PC-3 (cell line): ENCODE measurements around the gene DNM3. TPM values are rescaled to one million over a fixed set of nuclear protein-coding genes. Genes with fewer than 3 reads are reported as not detected.
"Not testable (repeated sequence)": the region's sequence is repeated elsewhere in the genome, so short reads cannot be mapped to it uniquely, and the experiment has no call there.

Experiments used
- ATAC-seq: fragments of 200-7000 bp; cut with Tn5 transposase; 2 replicates; pipeline ENCODE4 v1.9.1; 2020; ENCODE audit warnings: mild to moderate bottlenecking, moderate library complexity
- BruUV-seq: library from RNA; stranded (reverse); fragments of 400-500 nt; replicated peaks from 2 replicates; lab custom pipeline; 2021; lab: Mats Ljungman, UMichigan
- CTCF ChIA-PET: fragments of 300-600 bp; sonication (Branson Sonifier 250); formaldehyde crosslinking; loops from one replicate; lab custom pipeline; 2022; ENCODE audit warnings: antibody characterized with exemption; lab: Charles Lee
- POLR2A ChIA-PET: fragments of 300-600 bp; sonication (Branson Sonifier 250); formaldehyde crosslinking; loops from one replicate; lab custom pipeline; 2022; ENCODE audit warnings: antibody characterized with exemption; ENCODE audit not compliant: unreplicated experiment; lab: Charles Lee
- DNase-seq: peaks from one replicate; pipeline ENCODE4 v3.0.0-alpha.2; 2015
- H2AFZ ChIP-seq: fragments of 300-600 bp; sonication (generic); 2 replicates; pipeline ENCODE4 v1.6.0; 2016; ENCODE audit warnings: antibody characterized with exemption, low read length
- H3F3A ChIP-seq: fragments of 300-600 bp; sonication (generic); one replicate; pipeline ENCODE4 v1.6.0; 2017; ENCODE audit warnings: antibody characterized with exemption, low read length, control low read depth, mild to moderate bottlenecking; ENCODE audit not compliant: unreplicated experiment
- H3K27ac ChIP-seq: fragments of 300-600 bp; sonication (generic); 2 replicates; pipeline ENCODE4 v1.5.1; 2016; ENCODE audit warnings: mild to moderate bottlenecking, low read length
- H3K27me3 ChIP-seq: fragments of 300-600 bp; sonication (generic); 2 replicates; pipeline ENCODE4 v1.6.1; 2016; ENCODE audit warnings: low read length, mixed read lengths
- H3K36me3 ChIP-seq: fragments of 300-600 bp; sonication (generic); 2 replicates; pipeline ENCODE4 v1.6.1; 2016; ENCODE audit warnings: low read depth, mixed run types, low read length, mixed read lengths
- H3K4me1 ChIP-seq: fragments of 300-600 bp; sonication (generic); 2 replicates; pipeline ENCODE4 v1.5.1; 2016; ENCODE audit warnings: low read length; ENCODE audit not compliant: insufficient read depth
- H3K4me2 ChIP-seq: fragments of 300-600 bp; sonication (generic); 2 replicates; pipeline ENCODE4 v1.6.0; 2016; ENCODE audit warnings: low read length
- H3K4me3 ChIP-seq: fragments of 300-600 bp; sonication (generic); 2 replicates; pipeline ENCODE4 v1.5.1; 2016; ENCODE audit warnings: mild to moderate bottlenecking, low read length, mixed read lengths
- H3K79me2 ChIP-seq: fragments of 300-600 bp; sonication (generic); 2 replicates; pipeline ENCODE4 v1.6.1; 2017; ENCODE audit warnings: low read length, mixed read lengths
- H3K9ac ChIP-seq: fragments of 300-600 bp; sonication (generic); 2 replicates; pipeline ENCODE4 v1.6.0; 2016; ENCODE audit warnings: mild to moderate bottlenecking, low read length
- H3K9me2 ChIP-seq: fragments of 300-600 bp; sonication (generic); replicated peaks from 2 replicates; pipeline ENCODE4 v1.6.1; 2016; ENCODE audit warnings: mixed run types, low read length, mixed read lengths
- H3K9me3 ChIP-seq: fragments of 300-600 bp; sonication (generic); 2 replicates; pipeline ENCODE4 v1.6.1; 2016; ENCODE audit warnings: low read length, mixed read lengths
- H4K20me1 ChIP-seq: fragments of 300-600 bp; sonication (generic); 2 replicates; pipeline ENCODE4 v1.6.1; 2016; ENCODE audit warnings: low read length, mixed read lengths
- CTCF ChIP-seq: fragments of 300-600 bp; sonication (generic); conservative IDR thresholded peaks from 2 replicates; pipeline ENCODE4 v1.5.1; 2017; ENCODE audit warnings: antibody characterized with exemption, low read depth, mild to moderate bottlenecking, low read length
- EZH2 ChIP-seq: fragments of 300-600 bp; sonication (generic); IDR thresholded peaks from one replicate; pipeline ENCODE4 v1.6.1; 2017; ENCODE audit warnings: antibody characterized with exemption, mild to moderate bottlenecking, low read length; ENCODE audit not compliant: unreplicated experiment
- EZH2phosphoT487 ChIP-seq: fragments of 300-600 bp; sonication (generic); IDR thresholded peaks from 2 replicates; pipeline ENCODE4 v1.6.1; 2018; ENCODE audit warnings: mild to moderate bottlenecking, antibody characterized with exemption, low read length, borderline replicate concordance
- intact Hi-C: fragments of 100-400 bp; cut with micrococcal nuclease; formaldehyde crosslinking; loops from 2 replicates; pipeline ENCODE4 v1.9.0; 2023
- total RNA-seq: library from RNA; depleted of rRNA; stranded (reverse); fragments of >200 nt; gene quantifications from 2 replicates; pipeline ENCODE4 v1.2.3, GENCODE V29; 2014

The DNM3 gene
- total RNA-seq, 1 experiment from 2014 or later, result 0.98 TPM

- H2AFZ ChIP-seq, result no peak overlapping the region
- H3K4me3 ChIP-seq, result no peak overlapping the region
- ATAC-seq (no peak), DNase-seq (no peak)
- no peaks in the 10 kb centered on the region for H4K20me1 ChIP-seq
- CTCF ChIA-PET, result no interaction called here
- H3K36me3 ChIP-seq, result no peaks in the 10 kb centered on the region
- no peaks in the 10 kb centered on the region for H3K9me3 ChIP-seq
- no peaks in the 10 kb centered on the region for H3K4me1 ChIP-seq
- intact Hi-C loops, result no loop called here
- H3K9ac ChIP-seq, result no peak overlapping the region
- TF ChIP-seq CTCF, result no peak
- no peak for TF ChIP-seq EZH2phosphoT487
- TF ChIP-seq EZH2, result no peak
- POLR2A ChIA-PET, result no interaction called here
- no peaks in the 10 kb centered on the region for H3K79me2 ChIP-seq
- no peak overlapping the region for H3K4me2 ChIP-seq
- no peaks in the 10 kb centered on the region for H3K9me2 ChIP-seq
- no peak overlapping the region for H3K27ac ChIP-seq
- no TSS peak for BruUV-seq
- no peaks in the 10 kb centered on the region for H3K27me3 ChIP-seq
- H3F3A ChIP-seq, result no peaks in the 10 kb centered on the region
Measured at GRCh38 chr1:172070055-172070454, 228.8 kb downstream of the DNM3 start.

- ChIA-PET POLR2A (no interaction called here), CTCF (no interaction called here)
- Histone ChIP-seq H2AFZ (no peak overlapping the region), H3K79me2 (no peaks in the 10 kb centered on the region), H3K4me3 (no peak overlapping the region), H3K36me3 (no peaks in the 10 kb centered on the region), H3K9me2 (no peaks in the 10 kb centered on the region), H3K4me2 (no peak overlapping the region), H3K9me3 (no peaks in the 10 kb centered on the region), H3K9ac (no peak overlapping the region), H3F3A (no peaks in the 10 kb centered on the region), H3K4me1 (no peaks in the 10 kb centered on the region), H3K27me3 (peaks cover 3% of the 10 kb centered on the region), H3K27ac (no peak overlapping the region), H4K20me1 (no peaks in the 10 kb centered on the region)
- no TSS peak for BruUV-seq
- TF ChIP-seq CTCF (no peak), EZH2phosphoT487 (no peak), EZH2 (no peak)
- DNase-seq (no peak), ATAC-seq (no peak)
- intact Hi-C loops, result no loop called here
Measured at GRCh38 chr1:172071746-172072145, 230.4 kb downstream of the DNM3 start.

- H3K9me3 ChIP-seq, H2AFZ ChIP-seq, DNase-seq, intact Hi-C loops, BruUV-seq, H3K27me3 ChIP-seq, H3K27ac ChIP-seq, H4K20me1 ChIP-seq, H3K36me3 ChIP-seq, H3K4me2 ChIP-seq, H3K9me2 ChIP-seq, H3K4me3 ChIP-seq, ATAC-seq, H3K4me1 ChIP-seq, CTCF ChIA-PET, H3F3A ChIP-seq, POLR2A ChIA-PET, H3K79me2 ChIP-seq, H3K9ac ChIP-seq: not testable (repeated sequence)
Measured at GRCh38 chr1:172079859-172080258, 238.6 kb downstream of the DNM3 start.
